SK-N-SH treated with all-trans-retinoic acid at 6 μM for 48 hours (cell line): ENCODE data around the gene GPR152.

ENCODE experiments used
- OSR1 ChIP-seq: fragments of 250-450 bp; sonication (Bioruptor Pico); IDR thresholded peaks from 2 replicates; pipeline ENCODE4 v1.8.0; 2022; ENCODE audit warnings: moderate library complexity, mild to moderate bottlenecking, inconsistent platforms
- PPARA ChIP-seq: fragments of 250-450 bp; sonication (Bioruptor Pico); IDR thresholded peaks from 2 replicates; pipeline ENCODE4 v1.5.0; 2020; ENCODE audit warnings: mild to moderate bottlenecking, borderline replicate concordance
- TOX ChIP-seq: fragments of 250-450 bp; sonication (Bioruptor Pico); IDR thresholded peaks from 2 replicates; pipeline ENCODE4 v1.8.0; 2021; ENCODE audit warnings: mild to moderate bottlenecking, moderate library complexity, borderline replicate concordance
- ZFP3 ChIP-seq: fragments of 250-450 bp; sonication (Bioruptor Pico); IDR thresholded peaks from 2 replicates; pipeline ENCODE4 v1.5.0; 2020; ENCODE audit warnings: mild to moderate bottlenecking, moderate library complexity
- TF ChIP-seq, protein P1 (sequence below): fragments of 250-450 bp; sonication (Bioruptor Pico); IDR thresholded peaks from 2 replicates; pipeline ENCODE4 v1.8.0; 2020; ENCODE audit warnings: mild to moderate bottlenecking, moderate library complexity, borderline replicate concordance

DNA sequence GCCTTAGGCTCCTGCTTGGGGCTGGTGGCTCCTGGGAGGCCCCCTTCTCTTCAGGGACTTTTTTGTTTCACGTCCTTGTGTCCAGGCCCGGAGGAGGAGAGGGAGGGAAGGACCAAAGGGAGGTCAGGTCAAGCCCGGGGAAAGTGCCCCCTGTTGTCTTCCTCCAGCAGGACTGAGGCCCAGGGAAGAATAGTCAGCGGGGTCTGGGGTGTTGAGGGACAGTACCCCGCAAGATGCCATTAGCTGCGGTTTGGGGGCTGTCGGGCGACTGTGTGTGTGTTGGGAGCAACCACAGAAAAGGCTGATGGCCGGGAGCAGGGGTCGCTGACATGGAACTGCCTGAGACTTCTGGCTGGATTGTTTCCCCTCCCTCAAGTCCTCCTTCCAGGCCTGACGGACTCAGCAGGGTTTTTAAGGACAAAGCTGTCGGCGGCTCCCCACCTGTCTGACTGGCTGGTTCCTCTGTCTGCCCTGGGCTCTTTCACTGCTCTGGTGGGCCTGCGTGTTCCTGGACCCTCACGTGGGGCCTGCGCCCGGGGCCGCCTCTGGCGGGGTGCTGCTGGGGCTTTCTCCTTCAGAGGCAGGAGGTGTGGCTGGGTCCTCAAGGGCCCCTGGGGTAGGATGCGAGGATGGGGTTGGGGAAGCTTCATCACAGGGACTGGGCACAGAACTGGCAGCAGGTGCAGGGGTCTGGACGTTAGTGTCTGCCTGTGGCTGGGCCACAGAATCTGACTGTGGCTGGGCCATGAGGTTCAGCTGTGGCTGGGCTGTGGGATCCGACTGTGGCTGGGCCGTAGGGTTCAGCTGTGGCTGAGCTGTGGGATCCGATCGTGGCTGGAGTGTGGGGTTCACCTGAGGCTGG lies 1.5 kb downstream of the GPR152 start:
- no peak for TF ChIP-seq OSR1 (CRISPR knock-in tag)
- no peak for TF ChIP-seq PPARA (CRISPR knock-in tag)
- TF ChIP-seq, protein P1, sequence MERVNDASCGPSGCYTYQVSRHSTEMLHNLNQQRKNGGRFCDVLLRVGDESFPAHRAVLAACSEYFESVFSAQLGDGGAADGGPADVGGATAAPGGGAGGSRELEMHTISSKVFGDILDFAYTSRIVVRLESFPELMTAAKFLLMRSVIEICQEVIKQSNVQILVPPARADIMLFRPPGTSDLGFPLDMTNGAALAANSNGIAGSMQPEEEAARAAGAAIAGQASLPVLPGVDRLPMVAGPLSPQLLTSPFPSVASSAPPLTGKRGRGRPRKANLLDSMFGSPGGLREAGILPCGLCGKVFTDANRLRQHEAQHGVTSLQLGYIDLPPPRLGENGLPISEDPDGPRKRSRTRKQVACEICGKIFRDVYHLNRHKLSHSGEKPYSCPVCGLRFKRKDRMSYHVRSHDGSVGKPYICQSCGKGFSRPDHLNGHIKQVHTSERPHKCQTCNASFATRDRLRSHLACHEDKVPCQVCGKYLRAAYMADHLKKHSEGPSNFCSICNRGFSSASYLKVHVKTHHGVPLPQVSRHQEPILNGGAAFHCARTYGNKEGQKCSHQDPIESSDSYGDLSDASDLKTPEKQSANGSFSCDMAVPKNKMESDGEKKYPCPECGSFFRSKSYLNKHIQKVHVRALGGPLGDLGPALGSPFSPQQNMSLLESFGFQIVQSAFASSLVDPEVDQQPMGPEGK, result no peak
- TF ChIP-seq ZFP3 (CRISPR knock-in tag), result no peak
- TF ChIP-seq TOX (CRISPR knock-in tag), result no peak
